GM12864 (cell line): ENCODE data around the gene LIN52.

Source experiments
- DNase-seq: peaks from one replicate; pipeline ENCODE4 v3.0.0-alpha.2; 2011; ENCODE audit warnings: low read depth
- H3K4me3 ChIP-seq: 2 replicates; pipeline ENCODE4 v1.5.1; 2011; ENCODE audit warnings: mild to moderate bottlenecking, low read depth, low read length, control low read depth
- CTCF ChIP-seq: IDR thresholded peaks from 2 replicates; pipeline ENCODE4 v1.5.1; 2011; ENCODE audit warnings: low read depth, mild to moderate bottlenecking, moderate library complexity, low read length, control low read depth, inconsistent platforms; ENCODE audit errors: missing control alignments

LIN52 gene

DNA sequence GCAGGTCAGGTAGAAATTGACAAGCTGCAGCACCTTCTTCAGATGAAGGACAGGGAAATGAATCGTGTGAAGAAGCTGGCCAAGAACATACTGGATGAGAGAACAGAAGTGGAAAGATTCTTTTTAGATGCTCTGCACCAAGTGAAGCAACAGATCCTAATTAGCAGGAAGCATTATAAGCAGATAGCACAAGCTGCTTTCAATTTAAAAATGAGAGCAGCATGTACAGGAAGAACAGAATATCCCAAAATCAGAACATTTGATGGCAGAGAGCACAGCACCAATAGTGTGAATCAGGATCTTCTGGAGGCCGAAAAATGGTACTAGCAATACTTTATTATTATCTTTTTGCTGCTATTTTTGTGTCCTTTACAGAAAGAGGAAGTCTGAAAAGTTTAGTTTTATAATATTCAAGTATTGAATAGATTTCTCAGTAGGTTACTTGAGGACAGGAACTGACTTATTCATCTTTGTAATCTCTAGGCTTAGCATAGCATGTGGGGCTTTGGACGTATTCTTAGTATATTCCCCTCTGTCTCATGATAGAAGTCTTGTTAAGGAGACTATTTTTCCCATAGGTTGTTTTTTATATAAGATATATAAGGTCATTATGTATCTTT is 34.8 kb upstream of the LIN52 start:
- no peak overlapping the region for H3K4me3 ChIP-seq
- no peak for DNase-seq
- no peak for TF ChIP-seq CTCF

DNA sequence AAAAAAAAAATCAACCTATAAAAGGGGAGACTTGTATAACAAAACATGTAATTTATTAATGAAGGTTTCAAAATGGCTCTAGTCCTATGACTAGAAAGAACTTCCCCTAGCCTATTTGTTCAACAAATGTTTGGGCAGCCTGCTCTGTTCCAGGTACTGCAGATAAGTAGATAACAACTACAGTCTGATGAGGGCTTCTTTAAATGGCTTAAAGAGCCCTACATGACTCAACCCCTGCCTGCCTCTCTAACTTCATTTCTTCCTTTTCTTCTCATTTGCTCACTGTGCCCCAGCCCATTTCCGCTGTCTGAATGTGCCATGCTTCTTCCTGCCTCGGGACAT is 22.0 kb upstream of the LIN52 start:
- DNase-seq: no peak
- no peak for TF ChIP-seq CTCF
- no peak overlapping the region for H3K4me3 ChIP-seq

DNA sequence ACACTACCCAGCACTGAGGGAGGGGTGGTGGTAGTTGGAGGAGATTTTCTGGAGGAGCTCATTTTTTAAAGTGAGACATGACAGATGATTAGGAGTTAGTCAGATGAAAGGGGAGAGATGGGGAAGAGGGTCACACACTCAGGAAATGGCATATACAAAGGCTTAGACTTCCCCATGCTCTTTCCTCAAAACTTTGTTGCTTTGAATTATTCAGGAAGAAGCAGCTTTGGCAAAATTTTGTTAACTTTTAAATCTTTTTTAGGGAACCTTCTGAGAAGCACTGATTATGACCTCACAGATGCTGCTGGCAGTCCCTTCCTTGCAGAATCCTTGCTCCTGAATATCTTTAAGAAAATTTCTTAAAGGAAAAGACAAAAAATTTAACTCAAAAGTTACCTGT is 20.3 kb upstream of the LIN52 start:
- no peak overlapping the region for H3K4me3 ChIP-seq
- no peak for DNase-seq
- no peak for TF ChIP-seq CTCF

- DNase-seq: no peak
- no peak overlapping the region for H3K4me3 ChIP-seq
- TF ChIP-seq CTCF: no peak
Measured at GRCh38 chr14:74064883-74065282, 19.9 kb upstream of the LIN52 start.

GRCh38 chr14:74065746-74066575 is 18.8 kb upstream of the LIN52 start:
- H3K4me3 ChIP-seq: no peak overlapping the region
- DNase-seq: no peak
- TF ChIP-seq CTCF: no peak

GRCh38 chr14:74077401-74077800 is 7.4 kb upstream of the LIN52 start:
- no peak for TF ChIP-seq CTCF
- DNase-seq: no peak
- no peak overlapping the region for H3K4me3 ChIP-seq
